Activated CD8-positive, alpha-beta T cell treated with anti-CD3 and anti-CD28 coated beads for 36 hours (primary cell): Measurements from ENCODE around the gene ARMH4. TPM values are rescaled to one million over a fixed set of nuclear protein-coding genes. Genes with fewer than 3 reads are reported as not detected.

ENCODE experiments used
- ATAC-seq: fragments of 200-7000 bp; cut with Tn5 transposase; one replicate; pipeline ENCODE4 v1.10.0; 2021; ENCODE audit warnings: mild to moderate bottlenecking, moderate library complexity
- CTCF ChIA-PET: fragments of 350-600 bp; sonication (Branson Sonifier 250); formaldehyde crosslinking; loops from one replicate; lab custom pipeline; 2021; ENCODE audit warnings: antibody characterized with exemption; lab: Charles Lee
- POLR2A ChIA-PET: fragments of 350-600 bp; sonication (Branson Sonifier 250); formaldehyde crosslinking; loops from one replicate; lab custom pipeline; 2021; ENCODE audit warnings: antibody characterized with exemption; lab: Charles Lee
- DNase-seq: peaks from one replicate; pipeline ENCODE4 v3.0.0-alpha.2; 2020
- H3K27ac Mint-ChIP-seq: one replicate; pipeline ENCODE4 v1.8.0; 2021; ENCODE audit warnings: mild to moderate bottlenecking, mixed read lengths
- H3K27me3 Mint-ChIP-seq: one replicate; pipeline ENCODE4 v1.8.0; 2021; ENCODE audit warnings: mixed read lengths
- H3K36me3 Mint-ChIP-seq: one replicate; pipeline ENCODE4 v1.8.0; 2021; ENCODE audit warnings: low read depth, mixed read lengths
- H3K4me1 Mint-ChIP-seq: one replicate; pipeline ENCODE4 v1.8.0; 2021; ENCODE audit warnings: low read depth, mixed read lengths
- H3K4me3 Mint-ChIP-seq: one replicate; pipeline ENCODE4 v1.8.0; 2021; ENCODE audit warnings: mild to moderate bottlenecking, moderate library complexity, mixed read lengths
- H3K9me3 Mint-ChIP-seq: one replicate; pipeline ENCODE4 v1.8.0; 2021; ENCODE audit warnings: mixed read lengths
- intact Hi-C: fragments of 100-400 bp; cut with micrococcal nuclease; formaldehyde crosslinking; loops from one replicate; pipeline ENCODE4 v1.10.0; 2022
- total RNA-seq, 2 experiments: library from RNA; stranded (reverse); gene quantifications; one replicate each; pipeline ENCODE4 v1.2.3, GENCODE V29; 2021
- TF ChIP-seq, protein P1 (sequence below): fragments of 200-600 bp; IDR thresholded peaks from one replicate; pipeline ENCODE4 v1.8.0; 2022; ENCODE audit warnings: antibody characterized with exemption, mild to moderate bottlenecking

The ARMH4 gene
- total RNA-seq, 2 experiments from 2014 or later: not detected

DNA sequence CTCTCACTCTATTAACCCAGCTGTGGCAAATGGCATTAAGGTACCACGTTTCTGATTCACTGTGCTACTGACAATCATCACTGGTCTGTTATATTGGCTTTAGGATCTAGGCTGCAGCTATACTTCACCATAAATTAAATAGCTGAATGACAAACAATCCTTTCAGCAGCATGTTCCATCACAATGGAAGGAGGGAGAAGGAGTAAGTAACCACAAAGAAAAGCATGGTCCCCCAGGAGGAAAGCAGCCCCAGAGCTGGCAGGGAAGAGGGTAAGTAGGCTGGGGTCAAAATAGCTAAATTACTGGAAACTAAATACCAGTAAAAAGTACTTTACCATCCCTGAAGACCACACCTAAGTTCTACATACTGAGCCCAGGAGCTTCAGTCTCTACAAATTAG, 2.8 kb downstream of the ARMH4 start:
- Mint-ChIP-seq H3K9me3 (no peaks in the 10 kb centered on the region), H3K27ac (no peak overlapping the region), H3K4me1 (peaks cover 12% of the 10 kb centered on the region), H3K27me3 (peaks cover 41% of the 10 kb centered on the region), H3K36me3 (no peaks in the 10 kb centered on the region), H3K4me3 (no peak overlapping the region)
- DNase-seq (no peak), ATAC-seq (no peak)
- CTCF ChIA-PET: interaction anchor here (1.1 kb wide), 2 partner anchors 18 to 41 kb away, joined by 3 read pairs; no protein-coding TSS in a partner anchor
- intact Hi-C loops: no loop called here
- POLR2A ChIA-PET: no interaction called here
- TF ChIP-seq, protein P1, sequence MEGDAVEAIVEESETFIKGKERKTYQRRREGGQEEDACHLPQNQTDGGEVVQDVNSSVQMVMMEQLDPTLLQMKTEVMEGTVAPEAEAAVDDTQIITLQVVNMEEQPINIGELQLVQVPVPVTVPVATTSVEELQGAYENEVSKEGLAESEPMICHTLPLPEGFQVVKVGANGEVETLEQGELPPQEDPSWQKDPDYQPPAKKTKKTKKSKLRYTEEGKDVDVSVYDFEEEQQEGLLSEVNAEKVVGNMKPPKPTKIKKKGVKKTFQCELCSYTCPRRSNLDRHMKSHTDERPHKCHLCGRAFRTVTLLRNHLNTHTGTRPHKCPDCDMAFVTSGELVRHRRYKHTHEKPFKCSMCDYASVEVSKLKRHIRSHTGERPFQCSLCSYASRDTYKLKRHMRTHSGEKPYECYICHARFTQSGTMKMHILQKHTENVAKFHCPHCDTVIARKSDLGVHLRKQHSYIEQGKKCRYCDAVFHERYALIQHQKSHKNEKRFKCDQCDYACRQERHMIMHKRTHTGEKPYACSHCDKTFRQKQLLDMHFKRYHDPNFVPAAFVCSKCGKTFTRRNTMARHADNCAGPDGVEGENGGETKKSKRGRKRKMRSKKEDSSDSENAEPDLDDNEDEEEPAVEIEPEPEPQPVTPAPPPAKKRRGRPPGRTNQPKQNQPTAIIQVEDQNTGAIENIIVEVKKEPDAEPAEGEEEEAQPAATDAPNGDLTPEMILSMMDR: no peak

- Mint-ChIP-seq H3K27me3 (peaks cover 30% of the 10 kb centered on the region), H3K9me3 (no peaks in the 10 kb centered on the region), H3K4me3 (no peak overlapping the region), H3K4me1 (peaks cover 3% of the 10 kb centered on the region), H3K27ac (no peak overlapping the region), H3K36me3 (no peaks in the 10 kb centered on the region)
- DNase-seq (no peak), ATAC-seq (no peak)
- POLR2A ChIA-PET: no interaction called here
- TF ChIP-seq, protein P1: no peak
- CTCF ChIA-PET: interaction anchor here (1.0 to 1.2 kb wide), 2 partner anchors 13 to 21 kb away, joined by 5 to 6 read pairs; no protein-coding TSS in a partner anchor
- intact Hi-C loops: no loop called here
These were observed 5.6 kb downstream of the ARMH4 start for GRCh38 chr14:58146399-58146798.

DNA sequence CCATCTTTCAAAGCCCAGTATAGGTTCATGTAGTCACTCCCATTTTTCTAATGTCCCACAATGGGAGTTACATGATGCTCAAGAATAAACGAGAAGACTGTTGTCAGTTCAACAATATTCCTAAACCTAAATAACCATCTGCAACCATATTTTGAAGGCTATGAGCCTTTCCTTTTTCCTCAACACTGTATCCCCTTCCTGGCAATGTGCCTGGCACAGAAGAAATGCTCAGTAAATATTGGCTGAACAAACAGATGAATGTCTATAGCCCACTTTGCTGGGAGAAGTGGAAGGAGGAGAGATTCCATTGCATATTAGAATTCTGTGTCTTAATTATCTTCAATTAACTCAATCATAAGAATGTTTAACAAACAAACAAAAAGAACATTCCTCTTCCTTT, 6.1 kb downstream of the ARMH4 start:
- H3K27ac Mint-ChIP-seq: no peak overlapping the region
- no peaks in the 10 kb centered on the region for H3K4me1 Mint-ChIP-seq
- intact Hi-C loops: no loop called here
- no peaks in the 10 kb centered on the region for H3K9me3 Mint-ChIP-seq
- ATAC-seq: no peak
- TF ChIP-seq, protein P1: no peak
- ChIA-PET POLR2A (no interaction called here), CTCF (interaction anchor here (1.0 kb wide), 1 partner anchor 22 kb away, joined by 5 read pairs; no protein-coding TSS in a partner anchor)
- no peaks in the 10 kb centered on the region for H3K36me3 Mint-ChIP-seq
- DNase-seq: no peak
- peaks cover 25% of the 10 kb centered on the region for H3K27me3 Mint-ChIP-seq
- no peak overlapping the region for H3K4me3 Mint-ChIP-seq

DNA sequence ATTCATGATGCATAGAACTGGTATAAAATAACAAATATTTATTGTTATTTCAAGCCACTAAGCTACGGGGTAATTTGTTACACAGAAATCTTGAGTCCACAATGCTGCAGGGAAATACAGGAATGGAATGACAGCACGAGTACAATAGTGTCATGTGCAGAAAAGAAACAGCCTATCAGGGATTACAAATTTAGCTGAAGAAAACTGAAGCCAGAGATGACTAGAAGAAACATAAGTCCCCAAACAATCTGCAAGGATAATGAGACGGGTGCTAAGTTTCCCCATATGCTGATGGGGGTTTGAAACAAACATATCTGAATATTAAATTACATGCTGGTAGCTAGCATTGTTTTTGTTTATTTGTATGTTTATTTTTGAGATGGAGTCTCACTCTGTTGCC, 8.9 kb downstream of the ARMH4 start:
- Mint-ChIP-seq H3K27me3 (peaks cover 8% of the 10 kb centered on the region), H3K27ac (no peak overlapping the region), H3K4me1 (peaks cover 2% of the 10 kb centered on the region), H3K4me3 (no peak overlapping the region), H3K36me3 (no peaks in the 10 kb centered on the region), H3K9me3 (no peaks in the 10 kb centered on the region)
- TF ChIP-seq, protein P1: no peak
- DNase-seq (no peak), ATAC-seq (no peak)
- ChIA-PET CTCF (interaction anchor here (0.8 kb wide), 1 partner anchor 11 kb away, joined by 3 read pairs; no protein-coding TSS in a partner anchor), POLR2A (no interaction called here)
- intact Hi-C loops: no loop called here

DNA sequence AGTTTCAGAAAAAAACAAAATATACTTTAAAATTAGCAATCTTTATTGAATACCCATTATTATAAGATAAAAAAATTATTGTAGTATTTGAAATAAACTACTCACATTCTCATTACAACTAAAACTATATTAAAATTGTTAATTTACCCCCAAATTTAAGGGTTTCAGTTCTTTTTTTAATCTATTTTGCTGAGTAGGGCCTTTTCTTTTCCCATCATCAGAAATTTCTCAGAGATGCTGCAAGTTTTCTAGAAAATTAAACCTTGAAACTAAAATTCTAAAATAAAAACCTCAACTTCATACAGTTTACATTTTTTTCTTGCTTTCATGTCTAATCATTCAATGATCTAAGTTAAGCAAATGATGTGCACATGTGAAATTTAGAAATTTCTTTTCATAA, 10.1 kb downstream of the ARMH4 start:
- no peaks in the 10 kb centered on the region for H3K9me3 Mint-ChIP-seq
- ChIA-PET CTCF (no interaction called here), POLR2A (no interaction called here)
- DNase-seq (no peak), ATAC-seq (no peak)
- intact Hi-C loops: no loop called here
- H3K4me3 Mint-ChIP-seq: no peak overlapping the region
- TF ChIP-seq, protein P1: no peak
- peaks cover 5% of the 10 kb centered on the region for H3K27me3 Mint-ChIP-seq
- H3K36me3 Mint-ChIP-seq: no peaks in the 10 kb centered on the region
- peaks cover 2% of the 10 kb centered on the region for H3K4me1 Mint-ChIP-seq
- H3K27ac Mint-ChIP-seq: no peak overlapping the region
